NK-92 (cell line): ENCODE data around the gene LCN2.

Experiments used
- DNase-seq: peaks from one replicate; lab custom pipeline; 2025; ENCODE audit not compliant: unreplicated experiment; lab: John Stamatoyannopoulos, UW

LCN2 gene

DNA sequence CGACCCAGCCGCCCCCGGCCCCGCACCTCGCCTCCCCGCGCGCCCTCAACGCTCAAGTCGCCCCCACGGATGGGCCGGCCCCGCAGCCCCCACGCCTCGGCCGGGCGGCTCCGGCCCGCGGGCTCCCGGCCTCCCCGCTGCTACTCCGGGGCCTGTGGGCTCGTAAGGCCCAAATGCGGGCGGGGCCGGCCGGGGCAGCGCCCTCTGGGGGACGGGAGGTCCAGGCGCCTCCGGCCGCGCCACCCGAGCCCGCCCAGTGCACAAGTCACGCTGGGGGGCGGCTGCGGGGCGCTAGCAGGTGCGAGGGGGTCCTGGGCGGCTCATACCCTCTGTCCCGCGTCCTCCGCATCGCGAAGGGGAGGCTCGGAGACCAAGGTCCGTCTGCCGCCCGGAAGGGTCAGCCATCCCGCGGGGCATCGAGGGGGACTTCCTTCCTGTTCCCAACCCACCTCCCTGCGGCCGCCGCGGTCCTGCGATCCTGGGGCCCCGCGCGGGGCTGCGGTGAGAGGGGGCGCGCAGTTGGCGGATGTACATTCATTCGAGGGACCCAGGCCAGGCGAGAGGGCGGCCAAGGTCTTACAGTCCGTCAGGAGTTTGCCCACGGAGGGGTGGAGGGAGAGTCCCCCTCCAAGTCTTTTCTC, 42.3 kb downstream of the LCN2 start, which contains the start of gene CIZ1:
TSS of gene CIZ1 (minus strand) at position 167 of the 641 bp plus-strand sequence. CDS start 715 bp downstream, outside the sequence.
- DNase-seq = no peak

- no peak for DNase-seq
Measured at GRCh38 chr9:128192601-128193371, 43.5 kb downstream of the LCN2 start.

DNA sequence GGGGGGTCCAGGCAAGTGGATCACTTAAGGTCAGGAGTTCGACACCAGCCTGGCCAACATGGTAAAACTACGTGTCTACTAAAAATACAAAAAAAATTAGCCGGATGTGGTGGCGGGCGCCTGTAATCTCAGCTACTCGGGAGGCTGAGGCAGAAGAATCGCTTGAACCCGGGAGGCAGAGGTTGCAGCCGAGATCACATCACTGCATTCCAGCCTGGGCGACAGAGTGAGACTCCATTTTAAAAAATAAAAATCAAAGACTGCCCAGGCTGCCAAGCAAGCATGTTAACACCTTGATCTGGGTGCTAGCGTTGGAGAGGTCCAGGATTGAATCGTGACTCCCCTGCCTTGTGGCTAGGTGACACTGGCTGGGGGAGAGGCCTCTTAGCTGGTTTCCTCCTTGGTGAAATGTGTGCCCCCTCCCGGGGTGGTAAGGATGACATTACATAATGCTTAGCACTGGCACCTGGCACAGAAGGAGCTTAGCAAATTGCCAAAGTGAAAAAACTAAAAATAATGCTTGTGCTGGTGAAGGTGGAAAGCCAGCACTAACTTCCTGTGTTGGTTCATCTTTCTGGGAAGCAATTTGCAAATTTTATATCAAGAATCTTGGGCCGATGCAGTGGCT, 44.3 kb downstream of the LCN2 start:
- no peak for DNase-seq

DNA sequence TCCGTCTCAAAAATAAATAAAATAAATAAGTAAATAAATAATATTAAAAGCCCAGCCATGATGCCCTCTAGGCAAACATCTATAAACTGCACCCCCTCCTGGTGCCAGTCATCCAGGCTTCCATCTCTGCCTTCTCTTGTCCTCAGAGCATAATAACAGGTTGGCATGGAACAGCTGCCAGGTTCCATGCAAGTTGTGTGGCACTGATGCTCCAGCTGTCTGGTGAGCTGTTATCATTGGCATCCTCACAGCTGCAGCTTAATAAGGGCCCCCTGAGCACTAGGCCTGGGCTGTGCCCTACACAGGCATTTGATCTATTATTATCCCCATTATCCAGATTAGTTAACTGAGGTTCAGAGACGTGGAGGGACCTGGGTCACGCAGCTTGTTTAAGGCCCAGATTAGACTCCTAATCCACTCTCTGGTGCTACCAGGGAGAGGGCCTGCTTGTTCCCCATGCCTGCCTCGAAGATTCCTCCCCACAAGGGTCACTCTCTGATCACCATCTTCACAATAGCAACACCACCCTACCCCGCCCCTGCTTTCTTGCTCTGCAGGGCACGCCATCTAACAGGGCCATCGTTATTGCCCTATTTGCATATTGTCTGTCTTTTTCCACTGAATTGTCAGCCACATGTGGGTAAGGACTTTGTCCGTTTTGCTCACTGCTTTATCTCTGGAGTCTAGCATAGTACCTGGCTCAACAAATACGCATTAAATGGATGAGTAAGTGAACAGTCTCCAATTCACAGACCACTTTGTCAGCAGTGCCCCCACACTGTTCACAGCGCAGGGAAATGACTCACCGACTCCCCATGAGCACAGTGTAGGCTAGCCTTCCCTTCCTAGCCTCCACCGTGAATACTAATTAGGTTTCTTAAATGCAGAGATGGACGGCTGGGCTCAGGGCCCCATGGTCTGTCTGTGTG, 52.5 kb downstream of the LCN2 start:
- DNase-seq = no peak

GRCh38 chr9:128202648-128203023, 53.4 kb downstream of the LCN2 start:
- no peak for DNase-seq
